K562 (cell line): ENCODE results near the gene DLGAP1. TPM values are rescaled to one million over a fixed set of nuclear protein-coding genes. Genes with fewer than 3 reads are reported as not detected.

Source experiments
- BCL6 ChIP-seq: fragments of 250-450 bp; sonication (Bioruptor Pico); IDR thresholded peaks from 2 replicates; pipeline ENCODE4 v1.4.0; 2020
- DLX4 ChIP-seq: fragments of 250-450 bp; sonication (Bioruptor Pico); IDR thresholded peaks from 2 replicates; pipeline ENCODE4 v1.6.1; 2021; ENCODE audit warnings: mild to moderate bottlenecking
- HMGN3 ChIP-seq: IDR thresholded peaks from 2 replicates; pipeline ENCODE4 v1.6.1; 2011; ENCODE audit warnings: borderline replicate concordance, low read depth, mild to moderate bottlenecking, mixed read lengths, low read length; ENCODE audit not compliant: insufficient read length; ENCODE audit errors: extremely low read depth
- ID3 ChIP-seq, 2 experiments: fragments of 250-450 bp in 1 of 2; fragments of 450-650 bp in 1 of 2; sonication (Bioruptor Pico) in 1 of 2; IDR thresholded peaks; 2 replicates each; pipeline versions ENCODE4 v1.6.1 to v1.8.0; 2016 to 2021; ENCODE audit warnings: mild to moderate bottlenecking in 2 of 2, moderate library complexity in 2 of 2, missing compliant biosample characterization in 1 of 2, missing genetic modification characterization in 1 of 2
- IRF2 ChIP-seq: sonication (generic); formaldehyde crosslinking; IDR thresholded peaks from 2 replicates; pipeline ENCODE4 v1.8.1; 2022; ENCODE audit warnings: mild to moderate bottlenecking, missing genetic modification reagents
- PHF8 ChIP-seq: fragments of 200-600 bp; sonication (generic); IDR thresholded peaks from 2 replicates; pipeline ENCODE4 v1.6.1; 2012; ENCODE audit warnings: mixed run types, mild to moderate bottlenecking, inconsistent platforms, low read length, moderate library complexity, borderline replicate concordance
- SFPQ ChIP-seq: fragments of 200-400 bp; formaldehyde crosslinking; IDR thresholded peaks from 2 replicates; pipeline ENCODE4 v1.6.1; 2017; ENCODE audit warnings: mild to moderate bottlenecking, low read depth, low read length, moderate library complexity
- SRSF1 ChIP-seq: fragments of 200-400 bp; formaldehyde crosslinking; IDR thresholded peaks from 2 replicates; pipeline ENCODE4 v1.6.1; 2017; ENCODE audit warnings: mild to moderate bottlenecking, low read depth, low read length, moderate library complexity
- TBP ChIP-seq: optimal IDR thresholded peaks from 2 replicates; pipeline ENCODE3; 2011; ENCODE audit warnings: low read depth, low read length, improper control_type of control experiment
- ZBTB43 ChIP-seq: sonication (generic); formaldehyde crosslinking; IDR thresholded peaks from 2 replicates; pipeline ENCODE4 v1.8.0; 2023; ENCODE audit warnings: mild to moderate bottlenecking, missing genetic modification reagents
- ZBTB7A ChIP-seq: IDR thresholded peaks from 2 replicates; pipeline ENCODE4 v1.6.1; 2011; ENCODE audit warnings: low read depth, mild to moderate bottlenecking, low read length, moderate library complexity, borderline replicate concordance; ENCODE audit not compliant: control insufficient read depth
- ZNF224 ChIP-seq: sonication (generic); formaldehyde crosslinking; IDR thresholded peaks from 2 replicates; pipeline ENCODE4 v1.8.0; 2022; ENCODE audit warnings: mild to moderate bottlenecking, missing genetic modification reagents
- ZNF253 ChIP-seq: fragments of 250-450 bp; sonication (Bioruptor Pico); conservative IDR thresholded peaks from 2 replicates; pipeline ENCODE4 v1.6.1; 2021; ENCODE audit warnings: mild to moderate bottlenecking
- ZNF696 ChIP-seq: fragments of 250-450 bp; sonication (Bioruptor Pico); conservative IDR thresholded peaks from 2 replicates; pipeline ENCODE4 v1.4.0; 2020; ENCODE audit warnings: mild to moderate bottlenecking, moderate library complexity
- polyA plus RNA-seq, 8 experiments: library from polyadenylated mRNA; depleted of rRNA in 4 of 8; stranded (reverse) in 5 of 8; unstranded in 3 of 8; fragments of >200 nt; fragmentation: Nextera tagmentation in 2 of 8; fragmentation: Illumina TruSeq in 1 of 8; extraction: Ambion mirVana in 2 of 8; extraction: Trizol in 1 of 8; gene quantifications; 2 replicates each; pipeline versions ENCODE4 v1.2.1 to v1.2.3, GENCODE V29; 2011 to 2014; ENCODE audit warnings: inconsistent platforms in 1 of 8, missing spikeins in 1 of 8
- total RNA-seq, 7 experiments: library from RNA; depleted of rRNA in 6 of 7; stranded (reverse); fragments of >200 nt in 6 of 7; fragmentation: Illumina TruSeq in 2 of 7; extraction: Trizol in 2 of 7; gene quantifications; 2 replicates each; pipeline versions ENCODE4 v1.2.1 to v1.2.3, GENCODE V29; 2011 to 2021; ENCODE audit warnings: low replicate concordance in 1 of 7
- TF ChIP-seq, protein P1 (sequence below): sonication (generic); formaldehyde crosslinking; IDR thresholded peaks from 2 replicates; pipeline ENCODE4 v1.8.1; 2023; ENCODE audit warnings: missing genetic modification reagents, mild to moderate bottlenecking, borderline replicate concordance

The DLGAP1 gene
- total and polyA plus RNA-seq, 9 of the 15 experiments (the other 6 are each of a cell fraction or from before 2014, with no cell fraction given): 0.04 to 0.22 (median 0.08) TPM

DNA sequence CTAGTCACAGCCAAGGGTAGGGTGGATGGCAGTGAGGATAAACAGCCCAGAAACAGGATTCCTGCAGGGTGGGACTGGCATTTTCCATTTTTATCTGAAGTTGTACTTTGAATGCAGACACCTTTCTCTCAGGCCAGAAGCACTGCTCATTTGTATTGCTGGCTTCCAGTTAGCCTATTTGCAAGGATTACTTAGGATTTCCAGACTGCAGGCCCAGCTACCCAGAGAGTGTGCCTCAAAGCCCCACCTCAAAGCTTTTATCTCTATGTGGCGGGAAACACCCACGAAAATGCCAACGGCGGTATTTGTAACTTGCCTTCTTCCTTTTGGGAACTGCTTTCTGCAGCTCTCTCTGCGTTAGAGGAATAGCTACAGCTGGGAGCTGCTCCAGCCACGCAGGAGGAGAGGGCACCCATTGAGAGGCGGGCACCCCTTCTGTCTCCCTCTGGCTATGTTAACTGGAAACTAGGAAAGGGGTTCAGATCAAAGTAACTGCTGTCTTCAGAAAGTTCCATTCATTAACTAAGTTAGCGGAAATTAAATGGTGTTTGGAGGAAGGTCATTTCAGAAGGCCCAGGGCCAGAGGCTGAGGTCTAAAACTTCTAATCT, 860.2 kb downstream of the DLGAP1 start (continued):
- TF ChIP-seq ZNF253 (CRISPR knock-in tag): 0 out of 2 replicates have a peak, but pooled peaks have one; percentile 50
- peak; percentile 31; the same call in 1 of the 2 replicates for TF ChIP-seq PHF8
- no peak for TF ChIP-seq ZNF224 (CRISPR knock-in tag)
- no peak for TF ChIP-seq ZBTB7A
- TF ChIP-seq DLX4 (CRISPR knock-in tag): 0 out of 2 replicates have a peak, but pooled peaks have one; percentile 46
- TF ChIP-seq ZNF696 (CRISPR knock-in tag): no peak
- TF ChIP-seq SFPQ: no peak
- TF ChIP-seq, protein P1, sequence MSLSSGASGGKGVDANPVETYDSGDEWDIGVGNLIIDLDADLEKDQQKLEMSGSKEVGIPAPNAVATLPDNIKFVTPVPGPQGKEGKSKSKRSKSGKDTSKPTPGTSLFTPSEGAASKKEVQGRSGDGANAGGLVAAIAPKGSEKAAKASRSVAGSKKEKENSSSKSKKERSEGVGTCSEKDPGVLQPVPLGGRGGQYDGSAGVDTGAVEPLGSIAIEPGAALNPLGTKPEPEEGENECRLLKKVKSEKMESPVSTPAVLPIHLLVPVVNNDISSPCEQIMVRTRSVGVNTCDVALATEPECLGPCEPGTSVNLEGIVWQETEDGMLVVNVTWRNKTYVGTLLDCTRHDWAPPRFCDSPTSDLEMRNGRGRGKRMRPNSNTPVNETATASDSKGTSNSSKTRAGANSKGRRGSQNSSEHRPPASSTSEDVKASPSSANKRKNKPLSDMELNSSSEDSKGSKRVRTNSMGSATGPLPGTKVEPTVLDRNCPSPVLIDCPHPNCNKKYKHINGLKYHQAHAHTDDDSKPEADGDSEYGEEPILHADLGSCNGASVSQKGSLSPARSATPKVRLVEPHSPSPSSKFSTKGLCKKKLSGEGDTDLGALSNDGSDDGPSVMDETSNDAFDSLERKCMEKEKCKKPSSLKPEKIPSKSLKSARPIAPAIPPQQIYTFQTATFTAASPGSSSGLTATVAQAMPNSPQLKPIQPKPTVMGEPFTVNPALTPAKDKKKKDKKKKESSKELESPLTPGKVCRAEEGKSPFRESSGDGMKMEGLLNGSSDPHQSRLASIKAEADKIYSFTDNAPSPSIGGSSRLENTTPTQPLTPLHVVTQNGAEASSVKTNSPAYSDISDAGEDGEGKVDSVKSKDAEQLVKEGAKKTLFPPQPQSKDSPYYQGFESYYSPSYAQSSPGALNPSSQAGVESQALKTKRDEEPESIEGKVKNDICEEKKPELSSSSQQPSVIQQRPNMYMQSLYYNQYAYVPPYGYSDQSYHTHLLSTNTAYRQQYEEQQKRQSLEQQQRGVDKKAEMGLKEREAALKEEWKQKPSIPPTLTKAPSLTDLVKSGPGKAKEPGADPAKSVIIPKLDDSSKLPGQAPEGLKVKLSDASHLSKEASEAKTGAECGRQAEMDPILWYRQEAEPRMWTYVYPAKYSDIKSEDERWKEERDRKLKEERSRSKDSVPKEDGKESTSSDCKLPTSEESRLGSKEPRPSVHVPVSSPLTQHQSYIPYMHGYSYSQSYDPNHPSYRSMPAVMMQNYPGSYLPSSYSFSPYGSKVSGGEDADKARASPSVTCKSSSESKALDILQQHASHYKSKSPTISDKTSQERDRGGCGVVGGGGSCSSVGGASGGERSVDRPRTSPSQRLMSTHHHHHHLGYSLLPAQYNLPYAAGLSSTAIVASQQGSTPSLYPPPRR (CRISPR knock-in tag): peak; percentile 74; the same call in 1 of the 2 replicates
- TF ChIP-seq TBP: peak; percentile 30
- 0 out of 2 replicates have a peak, but pooled peaks have one; percentile 9 for TF ChIP-seq BCL6 (CRISPR knock-in tag)
- 0 out of 2 replicates have a peak, but pooled peaks have one; percentile 15 for TF ChIP-seq ZBTB43 (CRISPR knock-in tag)
- TF ChIP-seq ID3 (CRISPR knock-in tag; IDR thresholded peaks at IDR 0.05): no peak
- peak; percentile 74; the same call in 1 of the 2 replicates for TF ChIP-seq ID3 (tag; IDR thresholded peaks at IDR 0.05)
- TF ChIP-seq IRF2 (CRISPR knock-in tag): no peak
- TF ChIP-seq HMGN3: no peak
- no peak for TF ChIP-seq SRSF1
